GM18505 (cell line): ENCODE data around the gene PARD3.

Experiments used
- ATAC-seq: cut with Tn5 transposase; IDR thresholded peaks from one replicate; pipeline ENCODE4 v1.9.1; 2021; ENCODE audit not compliant: unreplicated experiment
- POLR2A ChIP-seq: IDR thresholded peaks from 4 replicates; pipeline ENCODE4 v1.6.1; 2011; ENCODE audit warnings: borderline replicate concordance; ENCODE audit not compliant: insufficient read depth, insufficient read length; ENCODE audit errors: extremely low read depth

Gene PARD3

DNA sequence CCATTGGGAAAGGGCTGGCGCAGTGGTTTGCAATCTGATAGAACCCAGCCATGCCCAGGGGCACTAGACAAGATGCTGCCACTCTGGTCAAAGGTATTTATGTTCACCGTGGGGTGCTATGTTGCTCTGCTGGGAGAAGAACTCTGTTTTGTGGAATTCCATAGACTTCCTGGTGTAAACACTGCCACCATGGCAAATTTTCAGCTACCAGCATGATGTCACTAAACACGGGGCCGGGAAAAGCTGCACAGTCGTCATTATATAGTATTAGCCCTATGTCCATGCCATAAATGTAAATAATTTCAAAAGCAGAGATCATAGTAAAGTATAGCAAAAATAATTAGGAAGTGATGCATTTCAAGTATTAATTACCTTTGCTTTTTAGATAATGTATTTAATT lies 500.6 kb downstream of the PARD3 start:
- ATAC-seq = no peak
- no peak for TF ChIP-seq POLR2A

DNA sequence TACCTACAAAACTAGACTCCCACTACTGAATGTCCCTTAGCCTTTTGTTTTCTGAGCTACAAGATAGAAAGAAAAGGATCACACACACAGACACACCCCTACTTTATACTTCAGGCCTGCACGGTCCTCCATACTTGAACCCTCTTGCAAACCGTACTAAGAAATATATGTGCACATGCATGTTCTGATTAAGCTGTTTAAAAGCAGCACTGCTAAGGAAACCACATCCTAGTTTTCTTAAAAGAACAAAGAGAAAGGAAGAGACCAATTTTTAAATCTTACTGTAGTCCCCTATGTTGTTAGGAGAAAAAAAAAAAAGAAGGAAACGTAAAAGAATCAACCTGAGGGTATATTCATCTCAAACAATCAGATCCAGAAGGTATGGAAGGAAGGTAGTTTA lies 501.2 kb downstream of the PARD3 start:
- TF ChIP-seq POLR2A = no peak
- ATAC-seq = no peak

DNA sequence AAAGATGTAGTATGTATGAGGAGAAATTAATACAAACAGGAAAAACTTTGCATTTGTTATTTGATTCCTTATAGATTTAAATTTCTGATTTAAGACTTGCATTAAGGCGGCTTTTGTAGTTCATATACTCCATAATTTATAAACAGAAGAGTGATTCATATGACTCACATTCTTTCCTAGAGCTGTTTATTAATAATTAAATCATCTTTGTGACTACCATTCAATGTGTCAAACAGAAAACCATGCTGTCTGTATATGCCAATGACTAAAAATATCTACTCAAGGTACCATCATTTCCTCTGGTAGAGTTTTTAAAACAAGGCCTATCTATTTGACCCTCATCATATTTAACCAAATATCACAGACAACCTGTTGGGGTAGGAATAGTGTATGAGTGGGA lies 501.7 kb downstream of the PARD3 start:
- no peak for TF ChIP-seq POLR2A
- no peak for ATAC-seq

DNA sequence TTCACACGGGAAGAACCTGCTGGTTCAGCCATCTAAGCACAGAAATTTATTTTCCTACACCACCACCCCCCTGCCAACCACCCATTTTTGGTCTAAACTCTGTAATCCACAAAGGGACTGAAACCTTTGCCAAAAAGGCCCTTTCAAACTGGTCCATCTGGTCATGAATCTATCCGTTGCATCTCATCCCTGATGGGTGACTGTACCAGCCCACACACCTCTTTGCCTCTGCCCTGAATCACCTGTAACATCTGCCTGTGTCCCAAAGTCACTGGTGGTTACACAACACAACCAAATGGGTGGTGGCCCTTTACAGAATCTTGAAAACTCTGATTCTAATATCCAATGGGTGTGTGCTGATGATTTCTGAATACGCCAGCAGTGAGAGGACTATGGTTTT lies 503.4 kb downstream of the PARD3 start:
- no peak for TF ChIP-seq POLR2A
- no peak for ATAC-seq

- TF ChIP-seq POLR2A = no peak
- ATAC-seq = no peak
These were observed 504.9 kb downstream of the PARD3 start for GRCh38 chr10:34310234-34310633.

DNA sequence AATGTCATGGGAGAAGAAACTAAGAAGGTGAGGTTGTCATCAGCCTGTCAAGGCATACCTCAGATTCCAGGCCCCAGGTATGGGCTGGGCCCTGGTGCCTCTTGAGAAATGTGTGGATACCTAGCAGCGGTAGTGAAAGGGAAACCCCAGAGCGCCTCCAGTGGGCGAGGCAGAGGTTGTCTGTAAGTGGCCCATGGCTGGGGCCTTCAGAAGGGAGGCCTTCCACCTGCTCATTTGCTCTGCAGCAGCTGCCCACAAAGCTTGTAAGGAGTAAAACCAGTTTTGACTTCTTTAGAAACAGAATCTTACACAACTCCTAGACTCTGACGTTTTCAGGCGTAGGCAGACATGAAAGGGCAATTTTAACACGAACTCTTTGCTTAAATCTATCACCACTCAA lies 509.9 kb downstream of the PARD3 start:
- no peak for TF ChIP-seq POLR2A
- no peak for ATAC-seq

DNA sequence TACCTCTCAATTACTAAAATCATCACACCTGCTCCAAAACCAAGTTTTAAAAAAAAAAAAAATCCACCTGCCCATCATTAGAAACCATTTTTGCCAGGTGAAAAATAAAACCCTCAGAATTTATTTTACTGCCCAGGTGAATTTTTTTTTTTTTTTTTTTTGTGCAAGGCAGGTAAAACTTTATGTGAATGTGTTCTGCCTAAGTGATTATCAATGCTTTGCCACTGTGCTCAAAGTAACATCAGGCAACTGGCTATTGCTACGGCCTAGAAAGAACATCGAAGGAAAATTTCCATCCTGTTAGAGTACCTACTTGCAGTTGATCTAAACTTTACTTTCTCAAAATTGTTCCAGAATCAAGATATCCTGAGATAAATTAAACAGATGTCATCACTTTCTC lies 512.1 kb downstream of the PARD3 start:
- no peak for ATAC-seq
- no peak for TF ChIP-seq POLR2A

- no peak for ATAC-seq
- TF ChIP-seq POLR2A = no peak
These were observed 515.9 kb downstream of the PARD3 start for GRCh38 chr10:34299105-34299611.

GRCh38 chr10:34298346-34298818 lies 516.7 kb downstream of the PARD3 start:
- ATAC-seq = no peak
- no peak for TF ChIP-seq POLR2A

DNA sequence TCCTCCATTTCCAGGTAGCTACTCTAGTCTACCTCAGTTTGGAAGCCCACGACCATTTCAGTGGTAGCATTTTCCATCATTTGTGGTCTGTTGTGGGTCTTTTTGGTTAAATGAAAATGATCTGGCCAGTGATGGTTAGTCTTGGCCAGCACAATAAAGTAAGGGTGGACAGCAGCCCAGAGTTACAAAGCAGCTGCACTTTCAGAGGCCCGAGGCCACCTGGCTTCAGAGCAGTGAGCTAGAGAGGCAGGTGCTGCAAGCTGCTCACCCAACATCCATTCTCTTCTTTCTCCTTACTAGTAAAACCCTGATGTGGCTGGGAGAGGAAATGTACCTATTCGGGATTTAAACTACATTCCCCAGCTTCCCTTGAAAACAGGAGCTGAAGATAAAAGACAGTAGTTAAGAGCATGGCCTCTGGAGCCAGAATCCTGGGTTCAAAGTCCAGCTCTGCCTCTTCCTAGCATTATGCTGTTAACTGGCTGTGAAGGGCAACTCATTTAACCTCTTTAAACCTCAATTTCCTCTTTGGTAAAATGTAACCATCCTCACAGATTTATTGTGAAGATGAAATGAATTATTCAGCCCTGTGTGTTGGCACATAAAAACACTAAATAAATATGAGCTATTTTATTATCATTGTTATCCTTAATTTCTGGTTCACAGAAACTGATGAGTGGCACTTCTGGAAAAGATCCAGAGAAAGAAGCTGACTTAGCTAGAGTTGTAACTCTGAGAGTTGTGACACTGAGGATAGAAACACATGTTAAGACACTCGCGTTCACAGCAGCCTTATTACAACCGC lies 517.4 kb downstream of the PARD3 start:
- no peak for ATAC-seq
- no peak for TF ChIP-seq POLR2A

DNA sequence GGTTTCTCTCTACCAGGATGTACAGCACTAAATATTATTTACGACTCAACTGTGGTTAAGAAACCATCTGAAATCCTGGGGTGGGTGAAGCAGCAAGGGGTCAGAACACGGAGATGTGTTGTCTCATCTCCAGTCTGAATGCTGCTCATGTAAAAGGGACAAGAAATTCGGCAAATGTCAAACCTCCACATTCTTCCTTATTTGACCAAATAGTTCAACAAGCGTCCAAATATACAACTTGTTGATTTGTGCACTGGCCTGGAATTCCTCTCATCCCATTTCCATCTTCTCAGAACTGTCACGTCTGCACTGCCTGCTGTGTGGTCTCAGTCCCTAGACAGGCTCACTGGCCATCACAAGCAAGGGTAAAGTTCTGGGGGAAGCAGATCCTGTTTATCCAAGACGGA lies 520.0 kb downstream of the PARD3 start:
- no peak for TF ChIP-seq POLR2A
- ATAC-seq = no peak

- no peak for ATAC-seq
- TF ChIP-seq POLR2A = no peak
These were observed 521.0 kb downstream of the PARD3 start for GRCh38 chr10:34294137-34294536.

DNA sequence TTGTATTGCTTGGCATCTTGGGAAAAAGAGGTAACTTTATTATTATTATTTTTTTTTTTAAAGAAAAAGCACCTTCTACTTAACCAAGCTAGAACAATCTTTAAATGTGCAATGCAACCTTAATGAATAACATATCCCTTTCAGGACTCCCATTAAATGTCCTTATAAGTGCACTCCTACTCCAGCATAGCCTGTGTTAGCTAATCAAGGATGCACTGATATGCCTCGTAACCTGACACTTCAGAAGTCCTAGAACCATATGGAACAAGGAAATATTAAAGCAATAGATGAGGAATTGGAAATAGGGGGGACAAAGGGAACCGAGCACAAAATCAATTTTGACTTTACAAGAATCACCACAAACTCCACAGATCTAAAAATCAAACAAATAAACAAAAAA lies 522.4 kb downstream of the PARD3 start:
- no peak for ATAC-seq
- no peak for TF ChIP-seq POLR2A

- no peak for TF ChIP-seq POLR2A
These were observed 522.9 kb downstream of the PARD3 start for GRCh38 chr10:34292194-34292565.

More at GRCh38 chr10:34292194-34292565, 522.9 kb downstream of the PARD3 start:
- ATAC-seq = no peak
